ENCODE measurements around the gene TOMM7.

TOMM7 gene

GRCh38 chr7:22821702-22822485 lies 755 bp downstream of the TOMM7 start:
- H2AFZ ChIP-seq (ENCODE audit: low read length, unreplicated experiment), result peak overlapping the region; percentile 10
- no peaks in the 10 kb centered on the region for H3K36me3 ChIP-seq (ENCODE audit: insufficient read depth, low read length)
- no peaks in the 10 kb centered on the region for H3K27me3 ChIP-seq (ENCODE audit: insufficient read depth, low read length)
- peak overlapping the region; percentile 58 for H3K27ac ChIP-seq (ENCODE audit: low read depth, low read length)
- H3K79me2 ChIP-seq (ENCODE audit: control insufficient read depth, insufficient read depth, low read length, unreplicated experiment), result peaks cover 48% of the 10 kb centered on the region
- H3K4me3 ChIP-seq (ENCODE audit: low read depth, low read length), result peak overlapping the region; percentile 91
- H3K4me1 ChIP-seq (ENCODE audit: control insufficient read depth, insufficient read depth, low read length, unreplicated experiment), result peaks cover 10% of the 10 kb centered on the region

GRCh38 chr7:22819476-22819875 lies 3.2 kb downstream of the TOMM7 start:
- no peak overlapping the region for H2AFZ ChIP-seq (ENCODE audit: low read length, unreplicated experiment)
- no peak overlapping the region for H3K4me3 ChIP-seq (ENCODE audit: low read depth, low read length)
- H3K36me3 ChIP-seq (ENCODE audit: insufficient read depth, low read length), result no peaks in the 10 kb centered on the region; the same call in 1 of the 2 replicates
- H3K79me2 ChIP-seq (ENCODE audit: control insufficient read depth, insufficient read depth, low read length, unreplicated experiment), result peaks cover 48% of the 10 kb centered on the region
- H3K4me1 ChIP-seq (ENCODE audit: control insufficient read depth, insufficient read depth, low read length, unreplicated experiment), result peaks cover 18% of the 10 kb centered on the region
- H3K27ac ChIP-seq (ENCODE audit: low read depth, low read length), result no peak overlapping the region
- H3K27me3 ChIP-seq (ENCODE audit: insufficient read depth, low read length), result no peaks in the 10 kb centered on the region

DNA sequence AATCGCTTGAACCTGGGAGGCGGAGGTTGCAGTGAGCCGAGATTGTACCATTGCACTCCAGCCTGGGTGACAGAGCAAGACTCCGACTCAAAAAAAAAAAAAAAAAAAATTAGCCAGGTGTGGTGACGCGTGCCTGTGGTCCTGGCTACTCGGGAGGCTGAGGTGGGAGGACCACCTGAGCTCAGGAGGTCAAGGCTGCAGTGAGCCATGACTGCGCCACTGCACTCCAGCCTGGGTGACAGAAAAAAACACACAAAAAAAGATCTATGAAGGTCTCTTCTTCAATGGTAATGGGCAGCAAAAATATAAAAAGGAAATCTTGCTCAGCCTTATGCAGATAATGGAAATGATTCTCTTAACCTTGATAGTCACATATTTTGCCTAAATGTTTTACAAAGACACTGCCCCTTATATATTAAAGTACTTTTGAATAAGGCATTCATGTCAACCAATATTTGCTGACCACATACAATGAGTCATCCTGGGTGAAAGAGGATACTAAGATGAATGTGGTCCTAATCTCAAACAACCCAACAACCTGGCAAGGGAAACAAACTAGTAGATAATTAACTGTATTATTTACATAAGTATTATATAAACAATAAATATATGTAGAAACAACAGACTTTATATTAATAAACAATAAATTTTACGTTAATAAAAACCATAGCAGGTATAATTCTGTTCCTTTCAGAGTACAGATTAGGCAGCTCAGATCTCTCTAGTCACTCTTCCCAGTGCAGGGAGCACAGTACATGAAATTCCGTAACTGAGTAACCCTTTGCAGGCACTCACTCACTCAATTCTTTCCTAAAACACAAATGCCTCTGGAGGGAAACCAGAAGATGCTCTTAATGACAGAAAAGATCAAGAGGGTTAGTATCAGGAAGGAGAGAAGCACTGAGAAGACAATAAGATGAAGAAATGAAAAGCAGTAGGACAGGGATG lies 8.1 kb downstream of the TOMM7 start:
- H2AFZ ChIP-seq (ENCODE audit: low read length, unreplicated experiment), result no peak overlapping the region
- H3K27me3 ChIP-seq (ENCODE audit: insufficient read depth, low read length), result no peaks in the 10 kb centered on the region
- peaks cover 8% of the 10 kb centered on the region for H3K4me1 ChIP-seq (ENCODE audit: control insufficient read depth, insufficient read depth, low read length, unreplicated experiment)
- peaks cover 6% of the 10 kb centered on the region for H3K36me3 ChIP-seq (ENCODE audit: insufficient read depth, low read length)
- no peak overlapping the region for H3K4me3 ChIP-seq (ENCODE audit: low read depth, low read length)
- H3K79me2 ChIP-seq (ENCODE audit: control insufficient read depth, insufficient read depth, low read length, unreplicated experiment), result peaks cover 18% of the 10 kb centered on the region
- H3K27ac ChIP-seq (ENCODE audit: low read depth, low read length), result peak overlapping the region; percentile 22; the same call in 1 of the 2 replicates

DNA sequence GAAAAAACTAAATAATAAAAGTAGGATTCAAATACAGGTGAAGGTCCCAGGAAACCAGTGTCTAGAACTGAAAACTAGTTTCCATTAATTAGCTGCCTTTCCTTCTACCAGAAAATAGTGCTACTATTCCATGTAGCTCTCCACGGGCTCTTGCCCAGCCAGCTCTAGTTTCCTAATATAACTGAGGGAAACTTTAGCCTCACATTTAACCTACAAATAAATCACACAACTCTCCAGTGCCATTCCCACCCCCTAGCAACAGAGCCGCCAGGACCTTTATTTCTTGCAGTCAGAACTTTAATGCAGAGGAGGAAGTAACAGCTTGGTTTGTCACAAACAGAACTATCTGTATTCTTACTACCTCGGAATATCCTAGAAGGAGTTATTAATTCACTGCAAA lies 10.3 kb downstream of the TOMM7 start:
- H3K27ac ChIP-seq (ENCODE audit: low read depth, low read length), result no peak overlapping the region
- H2AFZ ChIP-seq (ENCODE audit: low read length, unreplicated experiment), result no peak overlapping the region
- no peak overlapping the region for H3K4me3 ChIP-seq (ENCODE audit: low read depth, low read length)
- peaks cover 6% of the 10 kb centered on the region for H3K36me3 ChIP-seq (ENCODE audit: insufficient read depth, low read length)
- peaks cover under 1% of the 10 kb centered on the region for H3K79me2 ChIP-seq (ENCODE audit: control insufficient read depth, insufficient read depth, low read length, unreplicated experiment)
- H3K4me1 ChIP-seq (ENCODE audit: control insufficient read depth, insufficient read depth, low read length, unreplicated experiment), result peaks cover 8% of the 10 kb centered on the region
- H3K27me3 ChIP-seq (ENCODE audit: insufficient read depth, low read length), result no peaks in the 10 kb centered on the region

- Histone ChIP-seq H3K4me3 (ENCODE audit: low read depth, low read length) (no peak overlapping the region), H3K4me1 (ENCODE audit: control insufficient read depth, insufficient read depth, low read length, unreplicated experiment) (peaks cover 8% of the 10 kb centered on the region), H3K79me2 (ENCODE audit: control insufficient read depth, insufficient read depth, low read length, unreplicated experiment) (no peaks in the 10 kb centered on the region), H2AFZ (ENCODE audit: low read length, unreplicated experiment) (no peak overlapping the region), H3K27me3 (ENCODE audit: insufficient read depth, low read length) (no peaks in the 10 kb centered on the region), H3K36me3 (ENCODE audit: insufficient read depth, low read length) (peaks cover 6% of the 10 kb centered on the region), H3K27ac (ENCODE audit: low read depth, low read length) (no peak overlapping the region)
These were observed 10.8 kb downstream of the TOMM7 start for GRCh38 chr7:22811746-22812280.

DNA sequence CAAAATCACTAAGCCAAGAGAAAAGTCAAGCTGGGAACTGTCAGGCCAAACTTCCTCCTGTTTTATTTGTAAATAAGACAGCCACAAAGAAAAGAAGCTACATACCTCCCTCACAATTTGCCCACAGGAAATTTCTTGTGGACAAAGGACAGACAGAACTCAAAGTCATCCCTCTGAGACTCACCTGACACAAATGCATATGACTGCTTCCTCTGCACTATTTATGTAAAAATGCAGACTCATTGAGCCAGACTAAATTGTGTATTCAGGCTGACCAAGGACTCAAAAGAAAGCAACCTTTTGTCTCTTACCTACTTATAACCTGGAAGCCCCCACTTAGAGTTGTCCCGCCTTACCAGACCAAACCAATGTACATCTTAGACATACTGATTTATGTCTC lies 11.8 kb downstream of the TOMM7 start:
- no peaks in the 10 kb centered on the region for H3K27me3 ChIP-seq (ENCODE audit: insufficient read depth, low read length)
- no peaks in the 10 kb centered on the region for H3K79me2 ChIP-seq (ENCODE audit: control insufficient read depth, insufficient read depth, low read length, unreplicated experiment)
- H3K4me1 ChIP-seq (ENCODE audit: control insufficient read depth, insufficient read depth, low read length, unreplicated experiment), result peaks cover 8% of the 10 kb centered on the region
- H3K4me3 ChIP-seq (ENCODE audit: low read depth, low read length), result no peak overlapping the region
- H3K27ac ChIP-seq (ENCODE audit: low read depth, low read length), result no peak overlapping the region
- no peak overlapping the region for H2AFZ ChIP-seq (ENCODE audit: low read length, unreplicated experiment)
- H3K36me3 ChIP-seq (ENCODE audit: insufficient read depth, low read length), result peaks cover 6% of the 10 kb centered on the region

DNA sequence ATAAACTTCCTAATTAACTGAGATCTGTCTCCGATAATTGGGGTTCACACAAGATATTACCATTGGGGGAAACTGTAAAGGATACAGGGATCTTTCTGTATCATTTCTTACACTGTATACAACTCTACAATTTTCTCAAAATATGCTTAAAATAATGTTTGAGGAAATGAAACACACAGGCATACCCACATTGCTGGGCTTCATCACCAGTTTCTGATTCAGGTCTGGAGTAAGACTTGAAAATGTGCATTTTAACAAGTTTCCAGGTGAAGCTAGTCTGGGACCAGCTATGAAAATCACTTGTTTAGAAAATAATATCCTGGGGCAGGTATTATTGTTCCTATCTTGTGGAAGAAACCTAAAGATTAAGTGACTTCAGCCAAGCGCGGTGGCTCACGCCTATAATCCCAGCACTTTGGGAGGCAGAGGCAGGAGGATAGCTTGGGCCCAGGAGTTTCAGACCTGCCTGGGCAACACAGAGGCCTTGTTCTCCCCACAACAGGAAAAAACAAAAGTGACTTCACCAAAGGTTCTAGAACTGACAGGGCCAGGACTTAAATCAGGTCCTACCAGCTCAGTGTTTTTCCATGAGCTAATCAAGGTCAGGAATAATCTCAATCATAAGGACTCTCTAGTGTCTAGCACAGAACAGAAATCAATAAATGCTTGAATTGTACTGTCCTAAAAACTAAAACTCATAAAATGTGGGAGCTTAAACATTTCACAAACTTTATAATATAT lies 12.6 kb downstream of the TOMM7 start:
- Histone ChIP-seq H3K27me3 (ENCODE audit: insufficient read depth, low read length) (no peaks in the 10 kb centered on the region), H3K4me1 (ENCODE audit: control insufficient read depth, insufficient read depth, low read length, unreplicated experiment) (peaks cover 3% of the 10 kb centered on the region), H3K27ac (ENCODE audit: low read depth, low read length) (no peak overlapping the region), H3K79me2 (ENCODE audit: control insufficient read depth, insufficient read depth, low read length, unreplicated experiment) (no peaks in the 10 kb centered on the region), H2AFZ (ENCODE audit: low read length, unreplicated experiment) (no peak overlapping the region), H3K4me3 (ENCODE audit: low read depth, low read length) (no peak overlapping the region), H3K36me3 (ENCODE audit: insufficient read depth, low read length) (peaks cover 6% of the 10 kb centered on the region)

GRCh38 chr7:22808140-22808539 lies 14.5 kb downstream of the TOMM7 start:
- no peak overlapping the region for H2AFZ ChIP-seq (ENCODE audit: low read length, unreplicated experiment)
- no peaks in the 10 kb centered on the region for H3K4me1 ChIP-seq (ENCODE audit: control insufficient read depth, insufficient read depth, low read length, unreplicated experiment)
- H3K27ac ChIP-seq (ENCODE audit: low read depth, low read length), result no peak overlapping the region

GRCh38 chr7:22806752-22807151 lies 15.9 kb downstream of the TOMM7 start:
- Histone ChIP-seq H3K36me3 (ENCODE audit: insufficient read depth, low read length) (peaks cover 2% of the 10 kb centered on the region), H3K79me2 (ENCODE audit: control insufficient read depth, insufficient read depth, low read length, unreplicated experiment) (no peaks in the 10 kb centered on the region), H2AFZ (ENCODE audit: low read length, unreplicated experiment) (no peak overlapping the region), H3K27me3 (ENCODE audit: insufficient read depth, low read length) (no peaks in the 10 kb centered on the region), H3K27ac (ENCODE audit: low read depth, low read length) (no peak overlapping the region), H3K4me3 (ENCODE audit: low read depth, low read length) (no peak overlapping the region), H3K4me1 (ENCODE audit: control insufficient read depth, insufficient read depth, low read length, unreplicated experiment) (no peaks in the 10 kb centered on the region)

More at GRCh38 chr7:22808140-22808539, 14.5 kb downstream of the TOMM7 start:
- H3K79me2 ChIP-seq (ENCODE audit: control insufficient read depth, insufficient read depth, low read length, unreplicated experiment), result no peaks in the 10 kb centered on the region
- peaks cover 6% of the 10 kb centered on the region for H3K36me3 ChIP-seq (ENCODE audit: insufficient read depth, low read length)
- no peak overlapping the region for H3K4me3 ChIP-seq (ENCODE audit: low read depth, low read length)
- H3K27me3 ChIP-seq (ENCODE audit: insufficient read depth, low read length), result no peaks in the 10 kb centered on the region

GRCh38 chr7:22805227-22805626 lies 17.4 kb downstream of the TOMM7 start:
- H3K36me3 ChIP-seq (ENCODE audit: insufficient read depth, low read length), result no peaks in the 10 kb centered on the region
- no peak overlapping the region for H3K27ac ChIP-seq (ENCODE audit: low read depth, low read length)
- H3K27me3 ChIP-seq (ENCODE audit: insufficient read depth, low read length), result no peaks in the 10 kb centered on the region
- no peaks in the 10 kb centered on the region for H3K79me2 ChIP-seq (ENCODE audit: control insufficient read depth, insufficient read depth, low read length, unreplicated experiment)
- H2AFZ ChIP-seq (ENCODE audit: low read length, unreplicated experiment), result no peak overlapping the region
- H3K4me3 ChIP-seq (ENCODE audit: low read depth, low read length), result no peak overlapping the region
- no peaks in the 10 kb centered on the region for H3K4me1 ChIP-seq (ENCODE audit: control insufficient read depth, insufficient read depth, low read length, unreplicated experiment)
